Stimulated activated CD4-positive, alpha-beta T cell treated with anti-CD3 and anti-CD28 coated beads, Interleukin-1b, Interleukin-23, amount 100 ng/mL, for 1 hour (primary cell): ENCODE measurements around the gene GAS2L2.

Source experiments
- DNase-seq, 2 donors: peaks; one replicate each; pipeline ENCODE4 v3.0.0-alpha.2; 2020; ENCODE audit warnings: low read depth in 2 of 2

Gene GAS2L2

DNA sequence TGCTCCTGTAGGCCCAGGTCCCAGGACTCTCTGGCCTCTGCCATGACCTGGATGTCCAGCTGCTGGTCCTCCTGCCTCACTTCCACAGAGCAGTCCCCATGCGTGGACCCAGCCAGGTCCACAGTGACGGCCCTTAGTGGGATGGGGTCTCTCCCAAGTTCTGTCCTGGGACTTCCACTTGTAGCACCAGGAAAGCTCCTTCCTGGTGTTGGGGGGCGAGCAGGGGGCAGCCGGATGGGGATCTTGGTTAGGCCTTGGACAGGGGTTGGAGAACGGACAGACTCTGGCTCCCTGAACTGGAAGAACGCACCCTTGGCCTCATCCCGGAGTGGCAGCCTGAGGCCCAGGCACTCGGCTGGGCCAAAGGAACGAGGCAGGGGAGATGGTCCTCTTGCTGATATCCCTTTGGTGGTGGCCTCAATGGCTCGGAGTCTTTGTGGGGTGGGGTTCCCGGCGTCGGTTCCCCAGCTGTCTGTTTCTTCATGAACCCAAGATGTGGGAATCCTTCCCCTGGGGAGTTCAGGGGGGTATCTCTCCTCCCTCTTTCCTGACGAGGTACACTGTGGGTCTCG is 7.2 kb downstream of the GAS2L2 start:
- no peak for DNase-seq

DNA sequence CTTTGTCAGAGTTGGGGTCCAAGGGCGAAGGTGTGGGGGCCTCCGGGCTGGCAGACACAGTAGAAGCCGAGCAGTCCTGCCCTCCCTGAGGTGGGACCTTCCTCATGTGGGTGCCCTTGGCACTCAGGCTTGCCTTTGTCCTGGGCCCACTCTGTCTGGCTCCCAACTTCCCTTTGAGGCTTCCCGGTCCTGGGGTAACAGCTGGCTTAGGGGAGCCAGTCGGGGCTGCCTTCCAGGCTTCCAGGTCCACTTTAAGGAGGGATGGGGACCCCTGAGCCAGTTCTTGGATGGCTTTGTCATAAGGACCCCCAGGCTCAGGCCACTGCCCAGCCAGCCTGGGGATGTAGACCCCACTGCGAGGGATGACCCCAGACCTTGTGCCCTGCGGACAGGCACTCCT is 7.8 kb downstream of the GAS2L2 start:
- no peak for DNase-seq

DNA sequence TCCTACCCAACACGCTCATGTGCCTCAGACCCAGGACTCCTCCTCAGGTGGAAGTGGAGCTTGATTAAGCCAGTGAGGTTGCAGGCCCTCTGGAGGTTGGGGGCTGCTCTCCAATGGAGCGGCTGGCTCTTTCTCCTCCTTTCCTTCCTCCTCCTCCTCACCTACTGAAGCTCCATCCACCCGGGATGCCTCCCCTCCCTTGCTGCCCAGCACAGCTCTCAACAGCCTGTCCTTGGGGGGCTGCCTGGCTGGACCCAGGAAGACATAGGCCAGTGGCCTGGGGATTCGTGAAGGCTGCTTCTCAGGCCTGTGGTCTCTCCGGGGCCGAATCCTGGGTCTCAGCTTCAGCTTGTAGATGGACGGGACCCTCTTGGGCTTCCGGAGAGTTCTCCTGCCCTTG is 8.2 kb downstream of the GAS2L2 start:
- no peak for DNase-seq

DNA sequence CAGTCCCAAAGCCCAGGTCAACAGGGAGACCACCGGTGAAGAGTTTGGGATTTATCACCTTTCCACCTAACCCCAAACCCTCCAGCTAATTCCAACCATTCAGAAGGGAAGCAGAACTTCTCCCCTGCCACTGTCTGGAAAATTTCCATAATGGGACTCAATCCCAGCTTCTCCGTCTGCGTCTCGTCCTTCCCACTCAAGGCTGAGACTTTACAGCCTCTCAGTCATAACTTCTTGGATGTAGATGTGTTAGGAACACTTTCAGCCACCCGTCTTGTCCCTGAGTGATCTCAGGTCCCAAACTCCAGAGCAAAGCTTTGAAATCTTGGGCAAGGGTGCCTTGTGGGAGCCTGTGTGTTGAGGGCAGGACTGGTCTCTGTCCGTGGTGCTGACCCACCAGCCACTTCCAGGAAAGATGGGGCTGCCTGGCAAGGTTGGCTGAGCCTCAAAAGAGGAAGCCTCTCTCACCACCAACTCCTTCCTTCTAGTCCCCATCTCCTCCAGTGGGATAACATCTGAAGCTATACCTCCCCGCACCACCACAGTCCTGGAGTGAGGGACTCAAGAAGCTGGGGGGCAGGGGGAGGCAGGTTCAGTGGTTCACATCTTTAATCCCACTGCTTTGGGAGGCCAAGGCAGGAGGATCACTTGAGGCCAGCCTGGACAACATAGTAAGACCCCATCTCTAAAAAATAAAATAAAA is 9.3 kb downstream of the GAS2L2 start:
- no peak for DNase-seq

DNA sequence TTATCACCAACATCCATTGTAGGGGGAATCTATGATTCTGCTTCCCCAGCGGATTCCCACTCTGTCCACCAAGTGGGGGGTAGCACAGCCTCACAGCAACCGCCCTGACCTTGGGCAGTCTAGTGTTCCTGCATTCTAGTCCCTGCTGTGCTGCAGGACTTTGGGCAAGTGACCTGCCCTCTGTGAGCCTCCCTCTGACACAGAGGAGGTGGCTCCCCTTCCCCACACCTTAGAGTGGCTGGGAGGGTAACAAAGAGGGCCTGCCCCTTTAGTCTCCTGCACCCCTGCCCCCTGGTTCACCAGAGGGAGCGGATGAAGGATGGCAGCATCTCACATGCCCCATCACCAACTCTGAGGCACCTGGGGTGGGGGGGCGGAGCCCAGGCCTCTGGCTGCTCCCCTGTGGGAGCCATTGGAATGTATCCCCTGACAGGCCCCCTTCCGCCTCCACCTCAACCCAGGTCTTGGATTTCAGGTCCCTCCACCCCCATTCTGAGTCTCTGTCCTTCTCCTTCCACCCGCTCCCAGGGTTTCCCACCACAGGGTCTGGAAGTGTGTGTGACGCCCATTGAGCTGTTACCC is 10.1 kb downstream of the GAS2L2 start:
- DNase-seq = no peak

DNA sequence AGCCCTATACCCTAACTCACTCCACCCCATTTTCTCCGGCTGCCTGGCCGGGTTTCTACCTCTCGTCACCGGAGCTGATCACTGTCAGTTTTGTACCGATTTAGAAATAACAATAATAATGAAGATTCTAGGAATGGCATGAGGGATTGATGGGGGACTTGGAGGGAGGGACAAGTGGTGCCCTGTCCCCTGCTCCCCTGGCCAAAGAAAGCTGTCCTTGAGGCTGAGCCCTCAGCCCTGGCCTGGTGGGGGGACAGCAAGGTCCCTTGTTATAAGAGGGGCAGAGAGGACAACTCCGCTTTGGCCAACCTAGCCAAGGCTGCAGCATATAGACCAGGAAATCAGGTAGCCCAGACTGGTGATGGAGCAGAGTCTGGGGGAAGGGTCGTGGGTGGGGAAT is 10.5 kb downstream of the GAS2L2 start:
- DNase-seq = no peak

DNA sequence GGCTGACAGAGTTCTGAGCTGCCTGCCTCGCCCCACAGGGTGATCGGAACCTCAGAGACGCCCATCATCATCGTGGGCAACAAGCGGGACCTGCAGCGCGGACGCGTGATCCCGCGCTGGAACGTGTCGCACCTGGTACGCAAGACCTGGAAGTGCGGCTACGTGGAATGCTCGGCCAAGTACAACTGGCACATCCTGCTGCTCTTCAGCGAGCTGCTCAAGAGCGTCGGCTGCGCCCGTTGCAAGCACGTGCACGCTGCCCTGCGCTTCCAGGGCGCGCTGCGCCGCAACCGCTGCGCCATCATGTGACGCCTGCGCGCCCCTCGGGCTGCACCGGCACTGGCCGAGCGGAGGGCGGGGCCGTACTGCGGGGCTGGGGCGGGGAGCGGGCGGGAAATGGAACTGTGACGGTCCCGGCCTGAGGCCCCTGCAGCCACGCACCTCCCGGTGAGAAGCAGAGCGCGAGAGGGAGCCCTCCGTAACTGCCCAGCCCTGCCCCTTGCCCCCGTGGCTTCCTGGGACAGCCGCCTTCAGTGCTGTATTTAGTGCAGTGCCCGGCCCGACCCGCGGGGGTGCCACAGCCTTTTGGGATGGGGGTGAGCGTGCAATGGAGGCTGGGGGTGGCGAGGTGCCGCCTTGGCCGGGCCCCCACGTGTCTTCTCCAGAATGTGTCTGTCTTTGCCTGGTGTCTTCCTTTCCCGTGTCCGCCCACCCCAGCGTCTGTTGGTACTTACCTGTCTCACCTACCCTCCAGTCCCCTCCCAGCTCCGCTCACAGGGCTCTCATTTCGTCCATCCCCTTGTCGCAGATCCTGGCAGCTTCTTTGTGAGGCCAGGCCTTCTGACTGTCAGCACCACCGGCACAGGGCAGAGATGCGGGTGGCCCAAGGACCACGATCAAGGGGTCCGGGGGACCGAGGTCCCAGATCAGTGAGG is 11.8 kb downstream of the GAS2L2 start:
- DNase-seq = no peak

DNA sequence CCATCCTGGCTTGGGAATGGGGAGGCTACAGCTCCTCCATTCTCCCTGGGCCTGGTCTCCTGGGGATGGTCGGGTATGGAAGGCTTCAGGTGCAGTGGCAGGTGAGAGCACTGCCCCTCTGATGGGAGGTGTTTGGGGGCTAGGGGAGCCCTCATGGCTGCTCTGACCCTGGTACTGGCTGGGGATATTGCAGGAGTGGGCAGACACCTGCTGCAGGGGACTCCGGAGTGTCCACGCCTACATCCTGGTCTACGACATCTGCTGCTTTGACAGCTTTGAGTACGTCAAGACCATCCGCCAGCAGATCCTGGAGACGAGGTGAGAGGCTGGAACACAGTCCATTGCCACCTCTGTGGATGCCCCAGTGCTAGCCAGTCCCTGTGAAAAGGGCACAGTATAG is 12.8 kb downstream of the GAS2L2 start:
- DNase-seq = no peak

DNA sequence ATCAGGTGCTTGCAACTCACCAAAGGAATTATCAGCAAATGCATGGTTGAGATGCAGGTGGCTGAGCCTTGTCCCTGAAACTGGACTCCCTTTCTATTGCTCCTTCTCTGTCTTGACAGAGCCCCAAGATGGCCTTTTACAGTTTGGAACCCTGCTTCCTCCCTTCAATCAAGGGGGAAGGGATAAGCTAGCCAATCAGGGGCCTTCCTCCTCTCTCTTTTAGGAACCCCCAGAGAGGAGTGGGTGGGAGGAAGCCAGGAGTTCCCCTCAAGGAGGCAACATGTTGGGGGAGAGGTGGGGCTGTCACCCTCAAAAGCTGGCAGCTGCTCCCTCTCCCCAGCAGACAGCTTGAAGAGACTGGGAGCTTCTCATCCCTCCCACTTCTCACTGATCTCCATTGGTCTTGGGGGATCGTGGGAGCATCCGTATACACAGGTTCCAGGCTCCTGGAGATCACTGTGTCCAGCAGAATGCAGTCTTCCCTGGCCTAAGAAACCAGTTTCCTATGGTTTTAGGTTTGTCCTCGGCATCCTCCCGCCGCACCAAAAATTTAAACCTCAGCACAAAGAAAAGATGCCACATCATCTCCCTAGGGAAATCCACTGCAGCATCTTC is 14.4 kb downstream of the GAS2L2 start:
- no peak for DNase-seq

DNA sequence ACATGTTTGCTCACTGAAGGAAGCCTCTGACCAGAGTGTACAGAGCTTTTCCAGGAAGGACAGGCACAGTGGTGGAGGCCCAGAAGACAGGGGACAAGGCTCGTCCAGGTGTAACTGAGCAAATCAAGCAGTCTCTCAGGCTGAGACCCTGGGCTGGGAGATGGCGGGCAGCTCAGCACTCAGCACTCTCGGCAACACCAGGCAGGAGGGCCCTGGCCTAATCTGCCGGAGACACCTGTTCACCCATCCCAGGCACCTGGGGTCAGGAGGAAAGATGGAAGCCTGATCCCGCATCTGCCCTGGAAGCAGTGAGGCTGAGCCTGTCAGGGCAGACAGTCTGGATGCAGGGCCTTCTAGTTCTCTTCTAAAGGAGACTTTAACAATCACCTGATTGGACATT is 16.8 kb downstream of the GAS2L2 start:
- no peak for DNase-seq

DNA sequence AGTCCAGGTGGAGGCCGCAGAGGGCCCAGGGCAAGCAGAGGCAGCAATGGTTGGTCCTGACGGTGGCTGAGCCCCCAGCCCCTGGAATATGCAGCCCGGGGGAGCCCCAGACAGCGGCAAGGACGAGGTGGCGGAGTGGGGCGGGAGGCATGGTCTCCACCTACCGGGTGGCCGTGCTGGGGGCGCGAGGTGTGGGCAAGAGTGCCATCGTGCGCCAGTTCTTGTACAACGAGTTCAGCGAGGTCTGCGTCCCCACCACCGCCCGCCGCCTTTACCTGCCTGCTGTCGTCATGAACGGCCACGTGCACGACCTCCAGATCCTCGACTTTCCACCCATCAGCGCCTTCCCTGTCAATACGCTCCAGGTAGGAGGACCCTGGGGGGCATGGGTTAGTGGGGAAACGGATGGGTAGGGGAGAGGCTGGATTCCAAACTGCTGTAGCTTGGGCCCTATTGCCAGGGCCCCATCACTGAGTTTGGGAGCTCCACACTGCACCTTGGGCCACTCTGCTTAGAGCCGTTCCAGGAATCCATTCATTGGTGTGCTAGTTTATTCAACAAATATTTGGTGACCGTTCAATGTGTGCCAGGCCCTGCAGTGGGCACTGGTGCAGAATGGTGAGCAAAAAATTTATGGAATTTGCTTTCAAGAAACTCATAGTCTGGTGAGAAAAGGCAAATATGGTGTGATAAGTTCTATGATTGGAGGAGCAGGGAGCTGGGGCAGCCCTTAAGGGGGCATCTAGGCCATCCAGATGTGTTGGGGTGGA is 17.8 kb downstream of the GAS2L2 start:
- DNase-seq = no peak

DNA sequence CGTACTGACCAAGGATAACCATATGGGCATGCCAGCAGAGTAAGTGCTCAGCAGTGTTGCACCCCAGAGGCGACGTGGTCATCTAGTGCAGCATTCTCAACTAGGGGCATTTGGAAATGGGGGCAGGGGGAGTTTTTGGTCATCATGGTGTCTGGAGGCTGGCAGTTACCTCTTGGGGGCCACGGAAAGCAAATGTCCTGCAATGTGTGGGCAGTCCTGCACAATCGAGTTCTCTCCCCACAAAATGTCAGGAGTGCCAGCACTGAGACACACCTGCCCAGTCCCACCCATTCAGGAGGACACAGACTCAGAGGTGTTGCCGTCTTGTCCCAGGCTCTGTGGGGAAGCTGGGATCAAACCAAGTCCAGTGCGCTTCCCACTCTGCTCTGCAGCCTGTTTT is 18.6 kb downstream of the GAS2L2 start:
- no peak for DNase-seq

DNA sequence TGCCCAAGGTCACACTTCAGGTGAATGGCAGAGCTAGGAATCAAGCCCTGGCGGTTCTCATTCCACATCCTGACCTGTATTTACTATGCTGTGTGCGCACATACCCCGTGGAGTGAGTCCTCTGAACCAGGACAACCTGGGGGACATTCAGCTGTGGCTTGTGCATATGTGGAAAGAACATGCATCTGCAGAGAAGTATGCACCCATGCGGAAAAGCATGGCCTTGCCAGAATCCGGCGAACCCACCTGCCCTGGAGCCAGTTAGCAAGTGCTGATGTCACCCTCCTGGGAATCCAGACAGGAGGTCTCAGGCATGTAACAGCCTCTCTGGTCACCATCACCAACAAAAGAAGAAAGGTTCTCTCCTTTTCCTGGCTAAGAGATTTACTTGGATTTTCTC is 19.7 kb downstream of the GAS2L2 start:
- DNase-seq = no peak

DNA sequence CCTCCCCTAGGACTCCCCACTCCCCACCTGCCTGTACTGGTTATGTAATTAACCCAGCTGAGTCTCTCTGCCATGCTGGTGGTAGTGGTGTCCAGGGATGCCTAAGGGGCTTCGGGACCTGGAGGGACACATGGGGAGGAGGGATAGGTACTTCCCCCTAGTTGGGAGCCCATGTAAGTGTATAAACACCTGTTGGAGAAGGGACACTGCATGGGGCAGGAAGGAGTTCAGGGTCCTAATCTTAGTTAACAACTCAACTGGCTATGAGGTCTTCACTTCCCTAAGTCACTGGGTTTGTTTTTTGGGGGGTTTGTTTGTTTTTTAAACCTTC is 20.3 kb downstream of the GAS2L2 start:
- no peak for DNase-seq

DNA sequence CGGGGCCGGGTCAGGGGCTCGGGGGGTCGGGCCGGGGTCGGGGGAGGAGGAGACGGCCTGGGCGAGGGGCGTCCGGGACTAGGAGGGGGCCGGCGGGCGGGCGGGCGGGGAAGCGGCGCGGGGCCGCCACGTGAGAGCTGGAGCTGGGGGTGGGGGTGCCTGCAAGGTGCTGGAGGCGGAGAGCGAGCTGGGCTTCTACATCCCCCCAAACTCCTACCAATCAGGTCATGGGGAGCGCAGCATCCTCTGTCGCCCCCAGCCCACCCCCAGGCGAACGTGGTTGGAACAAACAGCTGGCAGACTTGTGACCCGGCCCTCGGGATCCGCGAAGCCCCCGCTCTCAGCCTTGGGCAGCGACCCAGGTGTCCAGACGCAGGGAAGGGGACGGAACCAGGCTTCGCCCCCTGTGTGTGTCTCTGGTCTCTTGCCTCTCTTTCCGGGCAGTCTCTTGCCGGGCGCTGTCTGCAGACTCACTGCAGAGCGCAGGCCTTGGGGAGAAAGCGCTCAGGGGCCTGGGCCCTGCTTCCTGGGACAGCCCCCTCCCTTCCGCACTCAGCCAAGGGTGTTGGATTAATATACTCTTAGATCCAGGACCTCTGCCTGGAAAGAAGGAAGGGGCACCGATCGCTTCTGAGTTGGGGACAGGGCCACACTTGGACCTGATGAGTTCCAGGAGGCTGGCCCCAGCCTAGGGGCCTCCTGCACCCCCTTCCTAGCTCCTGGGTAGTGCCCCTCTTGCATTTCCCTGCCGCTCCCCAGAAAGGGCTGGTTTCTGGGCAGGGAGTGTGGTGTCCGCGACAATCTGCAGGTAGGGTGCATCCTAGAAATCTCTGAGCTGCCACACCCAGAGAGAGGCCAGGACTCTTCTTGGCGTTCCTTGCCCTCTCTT is 20.9 kb downstream of the GAS2L2 start:
- DNase-seq = no peak

DNA sequence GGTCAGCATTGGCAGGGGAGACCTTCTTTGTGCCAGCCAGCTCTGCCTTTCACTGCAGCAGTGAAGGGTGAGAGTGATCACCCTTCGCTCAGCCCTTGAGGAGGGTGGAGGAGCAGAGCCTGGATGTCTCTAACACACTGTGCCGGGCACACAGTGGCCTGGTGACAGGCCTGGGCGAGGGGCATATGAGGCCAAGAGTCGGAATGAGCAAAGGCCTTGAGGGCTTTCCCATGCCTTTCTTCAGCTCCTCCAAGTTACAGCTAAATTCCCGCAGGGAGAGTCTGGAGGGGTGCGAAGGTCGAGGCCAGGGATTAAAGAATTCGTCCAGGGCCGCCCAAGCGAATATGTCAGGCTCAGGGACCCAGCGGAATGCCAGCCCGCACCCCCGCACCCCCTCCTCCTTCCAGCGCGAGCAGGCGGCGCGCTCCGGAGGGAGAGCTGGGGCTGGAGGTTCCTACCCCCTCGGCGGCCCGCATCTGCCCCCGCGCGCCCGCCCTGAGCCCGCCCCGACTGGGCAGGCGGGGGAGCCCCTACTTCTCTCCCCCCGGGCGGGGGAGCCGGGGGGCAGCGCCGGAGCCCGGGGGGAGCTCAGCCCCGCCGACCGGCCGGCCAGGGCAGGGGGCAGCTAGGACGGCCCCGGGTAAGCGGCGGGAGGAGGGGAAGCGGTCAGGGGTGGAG is 21.7 kb downstream of the GAS2L2 start, which contains the start of gene RASL10B:
Gene RASL10B (plus strand): TSS at position 401 of the 678 bp plus-strand sequence. CDS start 3,546 bp downstream, outside the sequence.
- peak in 1 of 2 donors; percentile 35 for DNase-seq

DNA sequence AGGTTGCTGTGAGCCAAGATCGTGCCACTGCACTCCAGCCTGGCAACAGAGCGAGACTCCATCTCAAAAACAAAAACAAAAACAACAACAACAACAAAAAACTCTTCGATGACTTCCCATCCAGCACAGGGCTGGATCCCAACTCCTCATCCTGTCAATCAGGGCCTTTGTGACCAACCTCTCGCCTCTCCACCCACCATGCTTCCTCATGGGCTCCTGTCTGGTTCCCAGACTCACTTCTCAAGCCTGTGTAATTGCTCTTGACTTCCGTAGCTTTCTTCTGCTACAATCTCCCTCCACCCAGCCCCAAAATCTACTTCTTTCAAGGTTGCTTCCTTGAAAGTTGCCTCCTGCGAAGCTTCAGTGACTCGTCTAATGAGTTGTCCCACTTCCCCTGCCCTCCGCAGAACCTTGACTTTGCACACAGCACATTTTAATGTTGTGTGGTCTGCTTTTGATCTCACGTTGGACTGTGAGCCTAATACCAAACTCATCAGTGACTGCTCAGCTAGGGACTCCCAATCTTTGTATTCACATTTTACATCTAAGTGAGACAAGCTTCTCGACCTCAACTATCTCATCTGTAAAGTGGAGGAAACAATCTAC is 22.5 kb downstream of the GAS2L2 start:
- DNase-seq = no peak

DNA sequence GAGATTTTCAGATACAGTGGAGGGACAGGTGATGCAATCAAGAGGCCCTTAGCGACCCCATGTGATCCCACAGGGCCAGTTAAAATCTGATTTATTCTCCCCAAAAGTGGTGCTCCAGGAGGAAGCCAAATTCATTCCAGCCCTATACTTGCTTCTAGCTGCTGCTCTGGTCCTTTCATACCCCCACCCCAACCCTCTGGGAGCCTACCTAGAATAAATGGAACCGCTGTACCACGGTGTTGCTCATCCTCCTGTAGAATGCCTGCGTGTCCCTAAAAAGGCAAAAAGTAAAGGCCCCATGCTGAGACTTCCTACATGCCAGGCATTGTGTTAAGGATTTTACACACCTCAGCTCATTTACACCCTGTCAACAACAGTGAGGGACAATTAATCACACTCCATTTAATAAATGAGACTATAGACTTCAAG is 23.6 kb downstream of the GAS2L2 start:
- no peak for DNase-seq

DNA sequence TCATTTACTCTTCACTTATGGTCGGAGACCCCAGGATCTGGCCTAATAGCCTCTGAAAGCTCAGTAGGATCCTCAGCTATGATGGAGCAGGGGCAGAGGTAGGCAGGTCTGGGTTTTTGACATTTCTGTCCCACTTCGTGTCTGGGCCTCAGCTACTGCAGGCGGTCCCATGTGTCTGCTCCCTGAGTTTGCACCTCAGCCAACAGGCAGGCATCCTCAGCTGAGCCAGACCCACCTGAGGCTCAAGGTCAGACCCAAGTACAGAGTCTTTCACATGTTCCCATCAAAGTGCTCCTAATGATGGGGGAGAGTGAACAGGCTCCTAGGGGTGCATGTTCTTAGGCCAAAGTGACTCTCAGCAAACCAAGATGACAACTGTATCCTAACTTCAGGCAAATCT is 24.5 kb downstream of the GAS2L2 start:
- DNase-seq = no peak
